AG09309 (cell line): Measurements from ENCODE around the gene TBC1D22A.

Source experiments
- DNase-seq: peaks from one replicate; pipeline ENCODE4 v3.0.0-alpha.2; 2010; ENCODE audit warnings: low read depth
- H3K4me3 ChIP-seq: 2 replicates; pipeline ENCODE4 v1.5.1; 2011; ENCODE audit warnings: mild to moderate bottlenecking, low read depth, low read length, moderate library complexity; ENCODE audit not compliant: control insufficient read depth
- CTCF ChIP-seq: IDR thresholded peaks from 2 replicates; pipeline ENCODE4 v1.5.1; 2011; ENCODE audit warnings: mild to moderate bottlenecking, low read depth, low read length, inconsistent platforms; ENCODE audit not compliant: insufficient read depth, control insufficient read depth; ENCODE audit errors: missing control alignments

Gene TBC1D22A

DNA sequence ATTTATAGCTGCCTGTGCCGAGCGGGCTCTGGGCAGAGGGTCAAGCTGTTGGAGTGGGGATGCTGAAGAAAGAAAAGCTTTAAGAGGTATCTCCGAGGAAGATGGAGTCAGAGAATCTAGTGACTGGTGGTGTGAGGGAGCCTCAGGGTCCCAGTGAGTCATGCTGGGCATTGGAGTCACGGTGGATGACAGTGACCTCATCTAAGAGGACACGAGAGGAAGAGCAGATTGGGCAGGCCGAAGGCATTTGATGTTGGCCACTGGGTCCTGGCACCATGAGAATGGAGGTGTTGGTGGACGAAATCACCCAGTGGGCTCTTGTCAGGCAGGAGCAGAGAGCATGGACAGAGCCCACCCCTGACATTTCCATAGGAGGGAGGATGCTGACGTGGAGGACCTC, 68.4 kb downstream of the TBC1D22A start:
- no peak for DNase-seq
- TF ChIP-seq CTCF: no peak
- H3K4me3 ChIP-seq: no peak overlapping the region

- no peak for DNase-seq
- H3K4me3 ChIP-seq: no peak overlapping the region
These were observed 70.8 kb downstream of the TBC1D22A start for GRCh38 chr22:46833228-46833627.

GRCh38 chr22:46834021-46834737, 71.7 kb downstream of the TBC1D22A start:
- no peak for TF ChIP-seq CTCF
- no peak overlapping the region for H3K4me3 ChIP-seq
- no peak for DNase-seq

More at GRCh38 chr22:46833228-46833627, 70.8 kb downstream of the TBC1D22A start:
- peak; percentile 12 for TF ChIP-seq CTCF

DNA sequence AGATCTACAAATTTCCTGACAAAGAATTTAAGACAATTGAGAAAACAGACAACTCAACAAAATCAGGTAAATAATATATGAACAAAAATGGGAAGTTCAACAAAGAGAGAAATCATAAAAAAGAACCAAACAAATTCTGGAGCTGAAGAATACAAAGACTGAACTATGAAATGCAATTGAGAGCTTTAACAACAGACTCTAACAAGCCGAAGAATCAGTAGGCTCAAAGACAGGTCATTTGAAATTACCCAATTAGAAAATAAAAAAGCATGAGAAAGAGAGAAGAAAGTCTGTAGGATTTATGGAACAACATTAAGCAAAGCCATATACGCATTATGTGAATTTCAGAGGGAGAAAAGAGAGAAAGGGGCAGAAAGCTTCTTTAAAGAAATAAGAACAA, 72.8 kb downstream of the TBC1D22A start:
- no peak for DNase-seq
- TF ChIP-seq CTCF: no peak
- H3K4me3 ChIP-seq: no peak overlapping the region

GRCh38 chr22:46835693-46836092, 73.2 kb downstream of the TBC1D22A start:
- TF ChIP-seq CTCF: no peak
- no peak overlapping the region for H3K4me3 ChIP-seq
- DNase-seq: no peak

DNA sequence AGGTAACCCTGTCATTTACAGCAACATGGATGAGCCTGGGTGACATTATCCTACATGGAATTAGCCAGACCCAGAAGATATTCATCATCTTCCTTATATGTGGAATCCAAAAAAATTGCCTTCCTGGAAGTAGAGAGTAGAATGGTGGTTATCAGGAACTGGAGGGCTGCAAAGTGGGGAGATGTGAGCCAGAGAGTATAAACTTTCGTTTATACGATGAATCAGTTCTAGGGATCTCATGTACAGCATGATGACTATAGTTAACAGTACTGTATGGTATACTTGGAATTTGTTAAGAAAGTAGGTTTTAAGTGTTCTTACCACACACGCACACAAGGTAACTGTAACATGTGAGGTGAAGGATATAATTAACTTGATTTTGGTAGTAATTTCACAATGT, 79.1 kb downstream of the TBC1D22A start:
- H3K4me3 ChIP-seq: no peak overlapping the region
- no peak for TF ChIP-seq CTCF
- DNase-seq: no peak
